OCI-M2 (cell line): ENCODE results near the gene RBM34.
"Not testable (repeated sequence)": the region's sequence is repeated elsewhere in the genome, so short reads cannot be mapped to it uniquely, and the experiment has no call there.

ENCODE experiments used
- DNase-seq: peaks from one replicate; lab custom pipeline; 2025; ENCODE audit not compliant: unreplicated experiment; lab: John Stamatoyannopoulos, UW

The RBM34 gene

GRCh38 chr1:235113183-235113917 lies 47.7 kb downstream of the RBM34 start:
- DNase-seq, result no peak

GRCh38 chr1:235112297-235113182 lies 48.5 kb downstream of the RBM34 start:
- no peak for DNase-seq

GRCh38 chr1:235111107-235111506 lies 49.9 kb downstream of the RBM34 start:
- no peak for DNase-seq

DNA sequence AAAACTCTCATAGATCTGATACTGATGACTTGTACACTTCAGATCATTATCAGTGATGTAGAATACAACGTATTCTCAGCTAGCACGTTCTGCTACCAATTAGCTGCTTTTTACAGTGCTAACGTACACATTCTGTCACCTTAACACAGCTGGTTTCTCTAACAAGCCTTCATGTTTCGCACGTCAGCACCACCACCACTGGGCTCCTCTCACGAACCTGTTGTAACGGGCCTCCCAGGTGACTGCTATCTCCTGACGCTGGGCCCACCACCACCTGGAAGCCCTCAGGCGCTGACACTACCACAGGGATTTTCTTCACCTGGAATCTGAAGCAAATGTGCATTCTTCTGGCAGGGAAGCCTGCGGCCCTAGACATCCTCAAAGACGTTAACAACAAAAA lies 52.2 kb downstream of the RBM34 start:
- DNase-seq, result no peak

- DNase-seq, result no peak
Observed at GRCh38 chr1:235108185-235108593, 52.9 kb downstream of the RBM34 start.

GRCh38 chr1:235107368-235108184 lies 53.5 kb downstream of the RBM34 start:
- no peak for DNase-seq

- no peak for DNase-seq
Observed at GRCh38 chr1:235106457-235106856, 54.6 kb downstream of the RBM34 start.

GRCh38 chr1:235105051-235106043 lies 55.7 kb downstream of the RBM34 start:
- peak; percentile 59 for DNase-seq

- no peak for DNase-seq
Observed at GRCh38 chr1:235102993-235103411, 58.0 kb downstream of the RBM34 start.

DNA sequence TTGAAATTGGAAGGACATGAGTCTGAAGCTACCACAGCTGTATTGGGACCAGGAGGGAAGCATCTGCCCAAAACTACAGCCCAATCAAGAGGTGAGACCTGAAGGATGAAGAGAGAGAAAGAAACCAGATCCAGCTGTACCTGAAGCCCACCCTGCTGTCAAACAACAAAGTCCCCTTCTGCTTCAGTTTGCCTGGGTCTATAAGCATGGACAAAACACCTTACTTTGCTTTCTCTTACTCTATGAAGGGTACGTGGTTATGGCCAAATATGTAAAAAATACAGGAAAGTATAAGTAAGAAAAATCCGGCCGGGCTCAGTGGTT lies 58.8 kb downstream of the RBM34 start:
- DNase-seq, result no peak

GRCh38 chr1:235101558-235102258 lies 59.3 kb downstream of the RBM34 start:
- no peak for DNase-seq

GRCh38 chr1:235100194-235100772 lies 60.8 kb downstream of the RBM34 start:
- DNase-seq, result no peak

DNA sequence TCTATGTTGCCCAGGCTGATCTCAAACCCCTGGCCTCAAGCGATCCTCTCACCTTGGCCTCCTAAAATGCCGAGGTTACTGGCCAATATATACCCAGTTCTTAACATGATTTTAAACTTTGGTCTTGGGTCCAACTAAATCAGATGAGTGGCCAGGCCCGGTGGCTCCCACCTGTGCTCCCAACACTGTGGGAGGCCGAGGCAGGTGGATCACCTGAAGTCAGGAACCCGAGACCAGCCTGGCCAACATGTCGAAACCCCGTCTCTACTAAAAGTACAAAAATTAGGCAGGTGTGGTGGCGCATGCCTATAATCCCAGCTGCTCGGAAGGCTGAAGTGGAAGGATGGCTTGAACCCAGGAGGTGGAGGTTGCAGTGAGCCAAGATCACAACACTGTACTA lies 62.1 kb downstream of the RBM34 start:
- DNase-seq, result no peak

GRCh38 chr1:235098547-235098946 lies 62.5 kb downstream of the RBM34 start:
- no peak for DNase-seq

GRCh38 chr1:235097501-235097900 lies 63.5 kb downstream of the RBM34 start:
- DNase-seq, result not testable (repeated sequence)

DNA sequence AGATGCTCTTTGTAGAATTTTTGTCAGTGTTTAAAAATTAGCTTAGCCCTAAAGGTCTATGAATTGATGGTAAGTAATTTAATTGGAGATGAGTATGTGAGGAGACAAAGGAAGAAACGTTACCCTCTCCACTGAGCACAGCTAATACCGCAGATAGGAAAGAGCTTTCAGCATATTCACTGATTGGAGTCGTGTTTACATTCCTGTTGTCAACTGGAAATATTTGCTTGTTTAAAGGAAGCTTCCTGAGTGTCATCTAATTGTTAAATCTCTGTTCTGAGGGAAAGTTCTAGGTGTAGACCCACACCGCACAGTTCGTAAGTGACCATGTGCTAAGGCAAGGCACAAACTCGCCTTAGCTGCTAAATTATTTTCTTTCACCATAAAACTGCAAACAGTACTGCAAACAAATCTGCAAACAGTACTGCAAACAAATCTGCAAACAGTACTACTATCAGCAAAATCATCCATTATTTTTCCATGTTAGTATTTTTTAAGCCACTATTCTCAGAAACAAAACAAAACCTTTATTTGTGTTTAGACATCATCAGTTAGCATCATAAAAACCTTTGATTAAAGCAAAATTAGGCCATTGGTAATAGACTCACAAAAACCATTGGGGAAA lies 65.0 kb downstream of the RBM34 start:
- DNase-seq, result no peak

DNA sequence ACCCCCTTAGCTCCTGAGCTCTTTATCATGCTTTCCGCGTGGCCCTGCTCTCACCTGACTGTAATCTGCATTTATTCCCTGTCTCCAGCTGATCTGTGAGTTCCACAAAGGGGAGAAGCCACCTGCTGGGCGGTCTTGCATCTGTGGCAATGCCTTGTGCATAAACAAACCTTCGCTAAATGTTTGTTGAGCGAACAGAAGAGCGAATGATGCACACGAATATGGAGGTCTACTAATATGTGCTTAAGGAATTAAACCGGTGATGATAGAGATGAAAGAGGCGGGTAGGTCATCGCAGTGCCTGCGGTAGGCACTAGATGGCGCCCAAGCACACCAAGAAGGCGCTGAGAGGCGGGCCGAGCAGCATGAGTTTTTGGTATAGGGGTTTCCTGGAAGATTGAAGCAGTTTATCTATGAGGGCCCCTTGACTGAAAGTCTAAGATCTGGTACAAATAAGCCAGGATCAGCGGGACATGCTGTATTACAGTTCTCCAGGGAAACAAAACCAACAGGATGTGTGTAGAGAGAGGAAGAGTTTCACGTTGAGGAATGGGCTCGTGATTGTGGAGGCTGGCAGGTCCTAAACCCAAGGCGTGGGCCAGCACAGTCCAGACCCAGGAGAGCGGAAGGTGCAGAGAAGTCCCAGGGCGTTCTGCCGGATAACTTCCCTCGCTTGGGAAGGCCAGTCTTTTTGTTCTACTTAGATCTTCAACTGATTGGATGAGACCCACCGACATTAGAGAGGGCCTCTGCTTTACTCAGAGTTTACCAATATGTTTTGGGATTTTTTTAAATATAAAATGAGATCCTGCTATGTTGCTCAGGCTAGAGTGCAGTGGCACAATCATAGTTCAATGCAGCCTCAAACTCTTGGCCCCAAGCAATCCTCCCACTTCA lies 67.1 kb downstream of the RBM34 start:
- no peak for DNase-seq
